Stimulated activated CD4-positive, alpha-beta T cell treated with anti-CD3 and anti-CD28 coated beads, Interleukin-2, amount 100 ng/mL, for 4 hours (primary cell): Measurements from ENCODE around the gene ZYX.
A peak's percentile ranks its signal among the peaks of the same experiment; 100 is the strongest.

Experiments used
- DNase-seq: peaks from one replicate; pipeline ENCODE4 v3.0.0-alpha.2; 2020; ENCODE audit warnings: low read depth

The ZYX gene

DNA sequence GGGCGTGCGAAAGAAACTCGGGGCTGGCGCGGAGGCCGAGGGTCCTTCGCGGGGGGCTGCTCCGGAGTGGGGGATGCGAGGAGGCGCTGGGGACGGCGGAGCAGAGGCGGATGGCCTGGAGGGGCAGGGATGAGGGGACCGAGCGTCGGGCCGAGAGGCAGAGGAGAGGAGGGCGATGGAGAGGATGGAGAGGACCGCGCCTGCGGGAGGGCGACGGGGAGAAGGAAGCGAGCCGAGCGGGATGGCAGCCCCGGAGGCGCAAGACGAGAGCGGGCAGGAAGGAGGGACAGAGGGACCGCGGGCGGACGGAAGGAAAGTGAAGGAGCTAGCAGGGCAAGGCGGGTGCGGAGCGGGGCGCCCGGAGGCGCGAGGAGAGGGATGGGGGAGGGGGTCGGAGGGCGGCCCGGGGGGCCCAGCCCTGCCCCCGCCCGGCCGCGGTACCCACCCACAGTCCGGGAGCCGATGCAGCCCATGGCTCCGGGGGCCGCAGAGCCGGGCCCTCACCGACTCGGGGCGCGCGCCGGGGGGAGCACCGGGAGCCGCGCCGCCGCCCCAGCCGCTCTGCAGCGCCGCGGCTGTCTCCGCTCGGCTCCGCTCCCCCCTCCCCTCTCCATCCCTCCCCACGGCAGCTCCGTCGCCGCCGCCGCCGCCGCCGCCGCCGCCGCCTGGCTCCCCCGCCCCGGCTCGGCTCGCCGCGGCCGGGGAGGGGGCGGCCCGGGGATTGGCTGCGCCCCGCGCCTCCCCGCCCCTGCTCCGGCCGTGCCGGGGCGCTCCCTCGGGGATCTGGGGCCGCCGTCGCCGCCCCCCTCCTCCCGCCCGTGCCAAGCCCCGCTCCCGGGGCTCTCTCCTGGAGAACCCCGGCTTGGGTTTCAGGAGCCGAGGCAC, 18.8 kb upstream of the ZYX start, which contains the start of gene FAM131B:
FAM131B (minus strand) TSS at position 583 of the 885 bp plus-strand sequence; CDS start at position 473, 110 bp downstream.
- DNase-seq, result no peak

DNA sequence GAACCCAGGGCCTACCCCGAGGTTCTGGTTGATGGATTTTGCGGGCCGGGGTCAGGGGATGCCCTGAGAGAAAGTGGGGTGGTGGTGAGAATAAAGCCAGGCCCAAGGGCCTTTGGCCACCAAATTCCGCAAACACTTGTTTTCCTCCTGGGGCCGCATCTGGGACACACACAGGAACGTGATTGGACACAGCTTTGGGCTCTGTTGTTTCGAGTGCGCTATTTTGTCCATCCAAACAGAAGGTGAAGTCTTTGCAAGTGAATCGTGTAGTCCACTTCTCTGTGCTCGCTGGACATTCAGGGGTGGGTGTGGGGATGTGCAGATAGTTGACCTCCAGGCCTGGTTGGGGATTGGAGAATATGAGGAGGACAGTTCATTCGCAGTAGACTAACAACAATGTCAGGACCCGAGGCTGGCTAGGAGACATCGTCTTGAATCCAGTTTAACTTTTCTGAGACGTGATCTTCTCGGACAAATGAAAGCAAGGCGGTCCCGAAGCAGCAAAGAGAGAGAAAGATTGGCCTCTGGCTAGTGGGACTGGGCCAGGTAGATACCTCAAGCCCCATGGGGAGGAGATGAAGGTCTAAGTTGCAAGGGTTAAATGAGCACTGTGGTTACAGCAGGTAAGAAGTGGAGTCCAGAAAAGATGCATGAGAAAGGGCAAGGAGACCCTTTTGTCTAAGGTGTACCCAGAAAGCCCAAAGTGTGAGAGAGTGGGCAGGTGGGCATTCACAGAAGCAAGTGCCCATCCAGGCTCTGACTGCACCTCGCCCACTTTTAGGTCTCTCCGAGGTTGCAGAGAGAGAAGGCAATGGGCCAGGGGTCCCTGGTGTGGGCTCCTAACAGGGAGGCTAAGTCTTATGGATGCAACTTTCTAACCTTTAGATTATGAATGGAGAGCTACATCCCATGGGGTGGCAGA, 17.9 kb upstream of the ZYX start:
- DNase-seq, result no peak

- no peak for DNase-seq
Observed at GRCh38 chr7:143367972-143368371, 13.2 kb upstream of the ZYX start.

GRCh38 chr7:143368387-143368786, 12.8 kb upstream of the ZYX start:
- no peak for DNase-seq

GRCh38 chr7:143369678-143370651, 11.2 kb upstream of the ZYX start:
- DNase-seq, result no peak

DNA sequence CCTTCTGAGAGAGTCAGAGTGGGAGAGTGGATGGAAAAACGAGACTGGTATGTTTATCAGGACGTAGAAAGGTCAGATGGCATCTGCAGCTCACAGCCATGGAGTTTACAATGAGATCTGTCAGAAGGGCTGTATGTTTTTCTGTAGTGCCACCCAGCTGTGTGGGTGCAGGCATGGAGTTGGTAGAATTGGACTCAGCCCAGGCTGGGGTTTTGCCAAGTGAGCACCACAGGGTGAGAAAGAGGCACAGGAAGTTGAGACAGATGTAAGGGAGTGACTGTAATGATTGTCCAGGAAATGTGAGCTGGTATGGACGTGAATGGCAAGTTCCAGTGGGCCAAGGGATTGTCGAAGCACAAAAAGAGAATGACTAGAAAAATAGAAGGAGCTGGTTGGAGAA, 9.1 kb upstream of the ZYX start:
- no peak for DNase-seq

DNA sequence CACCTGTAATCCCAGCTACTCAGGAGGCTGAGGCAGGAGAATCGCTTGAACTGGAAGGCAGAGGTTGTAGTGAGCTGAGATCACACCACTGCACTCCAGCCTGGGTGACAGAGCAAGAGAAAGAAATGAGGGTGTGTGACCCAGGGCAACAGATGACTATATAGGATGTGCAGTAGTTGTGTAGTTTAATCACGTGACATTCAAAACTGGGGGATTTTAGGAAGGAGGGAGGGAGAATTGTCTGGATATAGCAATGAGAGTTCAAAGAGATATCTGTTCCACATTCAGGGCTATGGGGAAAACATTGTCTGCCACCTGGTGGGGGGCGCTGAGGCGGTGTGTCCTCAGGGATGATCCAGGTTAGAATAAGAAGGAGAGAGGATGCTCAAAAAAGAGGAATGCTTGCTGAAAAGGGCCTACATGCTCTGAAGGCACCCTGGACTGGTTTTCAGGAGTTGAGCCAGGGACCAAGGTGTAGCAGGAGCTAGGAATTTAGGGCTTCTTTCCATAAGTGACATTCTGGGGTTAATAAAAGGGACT, 7.8 kb upstream of the ZYX start:
- no peak for DNase-seq

DNA sequence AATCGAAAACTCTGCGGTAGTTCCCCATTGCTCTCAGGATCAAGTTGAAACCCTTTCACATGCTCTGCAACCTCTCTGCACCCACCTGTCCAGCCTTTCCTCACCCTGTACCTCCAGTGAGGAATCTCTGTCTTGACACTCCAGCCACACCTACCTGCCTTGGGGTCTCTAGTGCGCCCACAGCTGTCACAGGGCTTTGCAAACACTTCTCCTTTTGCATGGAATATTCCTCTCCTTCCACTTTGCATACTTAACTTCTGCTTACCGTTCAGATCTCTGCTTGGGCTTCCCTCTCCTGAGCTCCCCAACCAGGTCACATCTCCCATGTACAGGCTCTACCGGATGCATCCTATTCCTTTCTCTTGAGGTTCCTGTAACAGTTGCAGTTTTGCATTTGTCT, 6.6 kb upstream of the ZYX start:
- no peak for DNase-seq

DNA sequence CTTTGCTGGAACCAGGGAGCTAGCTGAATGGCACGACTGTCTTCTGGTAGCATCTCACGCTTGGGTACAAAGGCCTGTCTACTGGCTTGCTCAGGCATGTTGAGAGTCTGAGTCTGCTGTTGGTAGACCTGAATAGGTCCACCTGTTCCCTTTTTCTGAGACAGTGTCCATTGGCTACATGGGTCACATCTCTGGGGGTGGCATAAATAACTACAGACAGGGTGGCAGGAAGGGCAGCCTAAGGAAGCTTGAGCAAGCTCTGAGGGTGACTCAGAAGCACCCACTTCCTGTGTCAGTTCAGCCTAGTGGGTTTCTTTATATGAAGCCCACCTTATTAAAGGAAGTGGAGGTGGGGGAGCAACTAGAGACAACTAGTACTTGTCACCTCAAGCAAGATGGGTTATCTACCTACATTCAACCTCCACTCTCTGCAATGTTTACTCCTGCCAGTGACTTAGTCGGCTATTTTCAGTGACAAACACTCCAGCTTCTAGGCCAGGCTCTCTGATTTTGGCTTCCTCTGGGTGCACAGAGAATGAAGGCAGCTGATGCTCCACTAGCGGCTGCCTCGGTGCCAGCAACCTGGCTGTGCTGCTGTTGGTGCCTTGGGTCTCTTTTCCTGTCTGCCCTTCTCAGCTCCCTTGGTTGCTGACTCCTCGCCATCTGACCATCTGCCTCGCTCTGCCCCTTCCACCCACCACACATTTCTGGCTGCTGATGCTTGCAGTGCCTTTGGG, 5.7 kb upstream of the ZYX start:
- DNase-seq, result peak; percentile 35

GRCh38 chr7:143376396-143376795, 4.7 kb upstream of the ZYX start:
- no peak for DNase-seq

- no peak for DNase-seq
Observed at GRCh38 chr7:143379611-143380259, 1.4 kb upstream of the ZYX start.

- peak; percentile 77 for DNase-seq
Observed at GRCh38 chr7:143380260-143380645, 892 bp upstream of the ZYX start.

DNA sequence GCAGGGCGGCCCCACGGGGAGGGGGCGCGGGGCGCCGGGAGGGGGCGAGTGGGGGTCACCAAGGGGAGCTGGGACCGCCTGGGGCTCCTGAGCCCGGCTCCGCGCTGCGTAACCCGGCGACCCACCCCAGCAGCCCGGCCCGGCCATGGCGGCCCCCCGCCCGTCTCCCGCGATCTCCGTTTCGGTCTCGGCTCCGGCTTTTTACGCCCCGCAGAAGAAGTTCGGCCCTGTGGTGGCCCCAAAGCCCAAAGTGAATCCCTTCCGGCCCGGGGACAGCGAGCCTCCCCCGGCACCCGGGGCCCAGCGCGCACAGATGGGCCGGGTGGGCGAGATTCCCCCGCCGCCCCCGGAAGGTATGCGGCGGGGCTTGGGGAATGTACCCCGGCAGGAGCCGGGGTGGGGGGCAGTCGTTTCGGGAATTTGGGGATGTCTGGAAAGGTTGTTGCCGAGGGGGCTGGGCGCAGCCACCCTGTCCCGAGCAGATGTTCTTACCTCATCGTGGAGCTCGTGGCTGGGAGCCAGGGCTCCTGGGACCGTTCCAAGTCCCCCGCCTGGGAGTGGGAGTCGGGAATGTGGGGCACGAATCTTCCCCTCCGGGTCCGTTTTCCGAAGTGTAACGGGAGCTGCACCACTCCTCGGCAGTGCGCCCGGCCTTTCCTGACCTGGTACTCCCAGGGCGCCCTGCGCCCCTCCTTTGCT, 431 bp downstream of the ZYX start:
- no peak for DNase-seq

DNA sequence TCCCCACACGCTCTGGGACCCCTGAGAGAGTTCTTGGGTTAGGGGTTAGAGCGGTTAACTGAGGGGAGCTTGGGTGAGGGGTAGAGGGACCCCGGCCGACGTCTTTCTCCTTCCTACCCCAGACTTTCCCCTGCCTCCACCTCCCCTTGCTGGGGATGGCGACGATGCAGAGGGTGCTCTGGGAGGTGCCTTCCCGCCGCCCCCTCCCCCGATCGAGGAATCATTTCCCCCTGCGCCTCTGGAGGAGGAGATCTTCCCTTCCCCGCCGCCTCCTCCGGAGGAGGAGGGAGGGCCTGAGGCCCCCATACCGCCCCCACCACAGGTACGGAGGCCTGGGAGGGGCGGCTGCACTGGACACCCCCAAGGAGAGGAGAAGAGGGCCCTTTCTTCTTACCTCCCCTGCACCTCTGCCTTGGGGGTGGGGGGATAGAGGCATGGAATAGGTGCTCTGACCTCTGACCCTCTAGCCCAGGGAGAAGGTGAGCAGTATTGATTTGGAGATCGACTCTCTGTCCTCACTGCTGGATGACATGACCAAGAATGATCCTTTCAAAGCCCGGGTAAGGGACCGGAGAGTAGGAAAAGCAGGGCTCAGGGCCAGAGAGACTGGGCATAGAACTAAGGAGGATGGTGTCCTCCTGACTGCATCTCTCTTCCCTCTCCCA, 1.1 kb downstream of the ZYX start:
- DNase-seq, result no peak

- DNase-seq, result no peak
Observed at GRCh38 chr7:143382791-143383641, 1.9 kb downstream of the ZYX start.

GRCh38 chr7:143383642-143383957, 2.5 kb downstream of the ZYX start:
- no peak for DNase-seq

- DNase-seq, result no peak
Observed at GRCh38 chr7:143384148-143384547, 3.0 kb downstream of the ZYX start.
